SK-N-SH treated with all-trans-retinoic acid at 6 μM for 48 hours (cell line): Measurements from ENCODE around the gene KIRREL3.

Experiments used
- ATAC-seq: fragments of 200-7000 bp; cut with Tn5 transposase; 3 replicates; pipeline ENCODE4 v1.9.1; 2020; ENCODE audit warnings: mild to moderate bottlenecking, moderate library complexity
- ARNTL ChIP-seq: fragments of 450-650 bp; formaldehyde crosslinking; IDR thresholded peaks from 2 replicates; pipeline ENCODE4 v1.5.0; 2020; ENCODE audit warnings: low read depth, mild to moderate bottlenecking, moderate library complexity, borderline replicate concordance
- BACH2 ChIP-seq: fragments of 250-450 bp; sonication (Bioruptor Pico); IDR thresholded peaks from 2 replicates; pipeline ENCODE4 v1.9.0; 2021; ENCODE audit warnings: mild to moderate bottlenecking, borderline replicate concordance
- CREB5 ChIP-seq: fragments of 250-450 bp; sonication (Bioruptor Pico); IDR thresholded peaks from 2 replicates; pipeline ENCODE4 v1.5.1; 2020; ENCODE audit warnings: low read depth, mild to moderate bottlenecking, moderate library complexity
- CSDC2 ChIP-seq: fragments of 250-450 bp; sonication (Bioruptor Pico); IDR thresholded peaks from 2 replicates; pipeline ENCODE4 v1.5.0; 2020; ENCODE audit warnings: mild to moderate bottlenecking, moderate library complexity
- CSRNP3 ChIP-seq: fragments of 250-450 bp; sonication (Bioruptor Pico); IDR thresholded peaks from 2 replicates; pipeline ENCODE4 v1.5.1; 2021; ENCODE audit warnings: mild to moderate bottlenecking, moderate library complexity
- ESRRG ChIP-seq: fragments of 250-450 bp; sonication (Bioruptor Pico); IDR thresholded peaks from 2 replicates; pipeline ENCODE4 v1.6.1; 2021; ENCODE audit warnings: mild to moderate bottlenecking
- GLIS3 ChIP-seq: fragments of 250-450 bp; sonication (Bioruptor Pico); IDR thresholded peaks from 2 replicates; pipeline ENCODE4 v1.5.0; 2020; ENCODE audit warnings: mild to moderate bottlenecking, moderate library complexity
- ISL1 ChIP-seq: fragments of 250-450 bp; sonication (Bioruptor Pico); IDR thresholded peaks from 2 replicates; pipeline ENCODE4 v2.1.2; 2022; ENCODE audit warnings: mild to moderate bottlenecking, moderate library complexity
- OSR1 ChIP-seq: fragments of 250-450 bp; sonication (Bioruptor Pico); IDR thresholded peaks from 2 replicates; pipeline ENCODE4 v1.8.0; 2022; ENCODE audit warnings: moderate library complexity, mild to moderate bottlenecking, inconsistent platforms
- POU6F1 ChIP-seq: fragments of 250-450 bp; sonication (Bioruptor Pico); IDR thresholded peaks from 2 replicates; pipeline ENCODE4 v1.8.0; 2021; ENCODE audit warnings: low read depth, mild to moderate bottlenecking, moderate library complexity, borderline replicate concordance
- PPARA ChIP-seq: fragments of 250-450 bp; sonication (Bioruptor Pico); IDR thresholded peaks from 2 replicates; pipeline ENCODE4 v1.5.0; 2020; ENCODE audit warnings: mild to moderate bottlenecking, borderline replicate concordance
- RARB ChIP-seq: fragments of 250-450 bp; sonication (Bioruptor Pico); IDR thresholded peaks from 2 replicates; pipeline ENCODE4 v1.8.0; 2021; ENCODE audit warnings: mild to moderate bottlenecking, moderate library complexity
- TCF4 ChIP-seq: fragments of 250-450 bp; sonication (Bioruptor Pico); IDR thresholded peaks from 2 replicates; pipeline ENCODE4 v1.8.0; 2021; ENCODE audit warnings: mild to moderate bottlenecking, moderate library complexity, borderline replicate concordance
- TOX ChIP-seq: fragments of 250-450 bp; sonication (Bioruptor Pico); IDR thresholded peaks from 2 replicates; pipeline ENCODE4 v1.8.0; 2021; ENCODE audit warnings: mild to moderate bottlenecking, moderate library complexity, borderline replicate concordance
- TSHZ2 ChIP-seq: fragments of 250-450 bp; sonication (Bioruptor Pico); IDR thresholded peaks from 2 replicates; pipeline ENCODE4 v1.5.0; 2020; ENCODE audit warnings: mild to moderate bottlenecking, moderate library complexity
- ZC3H10 ChIP-seq: fragments of 250-450 bp; sonication (Bioruptor Pico); IDR thresholded peaks from 2 replicates; pipeline ENCODE4 v1.5.1; 2021; ENCODE audit warnings: mild to moderate bottlenecking, moderate library complexity
- ZFP3 ChIP-seq: fragments of 250-450 bp; sonication (Bioruptor Pico); IDR thresholded peaks from 2 replicates; pipeline ENCODE4 v1.5.0; 2020; ENCODE audit warnings: mild to moderate bottlenecking, moderate library complexity
- ZFP30 ChIP-seq: fragments of 450-650 bp; formaldehyde crosslinking; IDR thresholded peaks from 2 replicates; pipeline ENCODE4 v1.5.0; 2022; ENCODE audit warnings: mild to moderate bottlenecking, moderate library complexity
- ZNF565 ChIP-seq: fragments of 450-650 bp; formaldehyde crosslinking; conservative IDR thresholded peaks from 2 replicates; pipeline ENCODE4 v1.5.0; 2020; ENCODE audit warnings: low read depth, mild to moderate bottlenecking, moderate library complexity
- ZNF70 ChIP-seq: fragments of 450-650 bp; formaldehyde crosslinking; IDR thresholded peaks from 2 replicates; pipeline ENCODE4 v1.5.0; 2020; ENCODE audit warnings: mild to moderate bottlenecking, moderate library complexity
- ZNF8 ChIP-seq: fragments of 450-650 bp; formaldehyde crosslinking; IDR thresholded peaks from 2 replicates; pipeline ENCODE4 v1.5.0; 2020; ENCODE audit warnings: mild to moderate bottlenecking, moderate library complexity

KIRREL3 gene

GRCh38 chr11:126521196-126521595, 479.4 kb downstream of the KIRREL3 start:
- no peak for ATAC-seq
- TF ChIP-seq ZNF70 (CRISPR knock-in tag) (no peak), TSHZ2 (CRISPR knock-in tag) (no peak), TOX (CRISPR knock-in tag) (no peak), ISL1 (no peak), ZC3H10 (CRISPR knock-in tag) (no peak), CSRNP3 (CRISPR knock-in tag) (no peak)

- ATAC-seq, result no peak
- no peak for TF ChIP-seq ZFP3 (CRISPR knock-in tag)
- no peak for TF ChIP-seq ZNF8 (CRISPR knock-in tag)
- TF ChIP-seq RARB (CRISPR knock-in tag), result no peak
- no peak for TF ChIP-seq ESRRG (CRISPR knock-in tag)
Observed at GRCh38 chr11:126519764-126520734, 480.5 kb downstream of the KIRREL3 start.

GRCh38 chr11:126518972-126519690, 481.4 kb downstream of the KIRREL3 start:
- peak; percentile 15; the same call in 1 of the 2 replicates for TF ChIP-seq TCF4 (CRISPR knock-in tag)
- TF ChIP-seq GLIS3 (CRISPR knock-in tag), result no peak
- TF ChIP-seq, all 23 proteins: peak for 1
- ATAC-seq, result 0 out of 3 replicates have a peak, but pooled peaks have one; percentile 12

- peak; percentile 30; the same call in 1 of the 3 replicates for ATAC-seq
- TF ChIP-seq PPARA (CRISPR knock-in tag) (no peak), TCF4 (CRISPR knock-in tag) (peak; percentile 64; the same call in 1 of the 2 replicates), CSRNP3 (CRISPR knock-in tag) (no peak), ZFP30 (CRISPR knock-in tag) (no peak), ESRRG (CRISPR knock-in tag) (no peak), ARNTL (CRISPR knock-in tag) (no peak), GLIS3 (CRISPR knock-in tag) (no peak), CSDC2 (CRISPR knock-in tag) (no peak)
Observed at GRCh38 chr11:126518071-126518971, 482.2 kb downstream of the KIRREL3 start.

- no peak for ATAC-seq
- no peak for TF ChIP-seq ESRRG (CRISPR knock-in tag)
- no peak for TF ChIP-seq ZC3H10 (CRISPR knock-in tag)
- TF ChIP-seq ISL1, result no peak
- TF ChIP-seq CREB5 (CRISPR knock-in tag), result no peak
- no peak for TF ChIP-seq GLIS3 (CRISPR knock-in tag)
- TF ChIP-seq OSR1 (CRISPR knock-in tag), result no peak
- no peak for TF ChIP-seq ARNTL (CRISPR knock-in tag)
- no peak for TF ChIP-seq PPARA (CRISPR knock-in tag)
- TF ChIP-seq ZFP30 (CRISPR knock-in tag), result no peak
- TF ChIP-seq RARB (CRISPR knock-in tag), result no peak
- TF ChIP-seq ZNF565 (CRISPR knock-in tag), result no peak
- no peak for TF ChIP-seq TCF4 (CRISPR knock-in tag)
- no peak for TF ChIP-seq ZNF8 (CRISPR knock-in tag)
- TF ChIP-seq CSDC2 (CRISPR knock-in tag), result no peak
- TF ChIP-seq TOX (CRISPR knock-in tag), result no peak
- TF ChIP-seq POU6F1 (CRISPR knock-in tag), result no peak
- no peak for TF ChIP-seq BACH2
Observed at GRCh38 chr11:126515501-126515900, 485.1 kb downstream of the KIRREL3 start.
